ENCODE results near the gene PTPRN2.
"Not testable (repeated sequence)": the region's sequence is repeated elsewhere in the genome, so short reads cannot be mapped to it uniquely, and the experiment has no call there.

The PTPRN2 gene

GRCh38 chr7:158425676-158426075 is 161.9 kb downstream of the PTPRN2 start:
- H3K27me3 ChIP-seq (ENCODE audit: control insufficient read depth in 2 of 2, insufficient read depth in 2 of 2, low read length in 2 of 2); H3K4me3 ChIP-seq (ENCODE audit: low read length in 2 of 2); H3K36me3 ChIP-seq (ENCODE audit: control insufficient read depth in 2 of 2, insufficient read depth in 2 of 2, low read length in 2 of 2); H3K9ac ChIP-seq (ENCODE audit: low read depth in 1 of 2, low read length in 2 of 2); H3K9me3 ChIP-seq (ENCODE audit: control insufficient read depth in 2 of 2, low read length in 2 of 2); H3K4me1 ChIP-seq (ENCODE audit: control insufficient read depth in 2 of 2, insufficient read depth in 2 of 2, low read length in 2 of 2); H3K27ac ChIP-seq (ENCODE audit: low read depth in 2 of 2, low read length in 2 of 2): not testable (repeated sequence)

- H3K4me3 ChIP-seq (ENCODE audit: low read length in 2 of 2) = no peak overlapping the region
These were observed 163.1 kb downstream of the PTPRN2 start for GRCh38 chr7:158424531-158424930.

GRCh38 chr7:158424011-158424410 is 163.6 kb downstream of the PTPRN2 start:
- Histone ChIP-seq H3K9ac (ENCODE audit: low read depth in 1 of 2, low read length in 2 of 2) (no peak overlapping the region), H3K27ac (ENCODE audit: low read depth in 2 of 2, low read length in 2 of 2) (no peak overlapping the region), H3K4me1 (ENCODE audit: control insufficient read depth in 2 of 2, insufficient read depth in 2 of 2, low read length in 2 of 2) (no peaks in the 10 kb centered on the region), H3K36me3 (ENCODE audit: control insufficient read depth in 2 of 2, insufficient read depth in 2 of 2, low read length in 2 of 2) (no peaks in the 10 kb centered on the region), H3K9me3 (ENCODE audit: control insufficient read depth in 2 of 2, low read length in 2 of 2) (no peaks in the 10 kb centered on the region), H3K27me3 (ENCODE audit: control insufficient read depth in 2 of 2, insufficient read depth in 2 of 2, low read length in 2 of 2) (no peaks in the 10 kb centered on the region), H3K4me3 (ENCODE audit: low read length in 2 of 2) (no peak overlapping the region)

More at GRCh38 chr7:158424531-158424930, 163.1 kb downstream of the PTPRN2 start:
- H3K27me3 ChIP-seq (ENCODE audit: control insufficient read depth in 2 of 2, insufficient read depth in 2 of 2, low read length in 2 of 2) = no peaks in the 10 kb centered on the region
- H3K36me3 ChIP-seq (ENCODE audit: control insufficient read depth in 2 of 2, insufficient read depth in 2 of 2, low read length in 2 of 2) = no peaks in the 10 kb centered on the region
- H3K27ac ChIP-seq (ENCODE audit: low read depth in 2 of 2, low read length in 2 of 2) = no peak overlapping the region
- no peaks in the 10 kb centered on the region for H3K9me3 ChIP-seq (ENCODE audit: control insufficient read depth in 2 of 2, low read length in 2 of 2)
- H3K4me1 ChIP-seq (ENCODE audit: control insufficient read depth in 2 of 2, insufficient read depth in 2 of 2, low read length in 2 of 2) = no peaks in the 10 kb centered on the region
- H3K9ac ChIP-seq (ENCODE audit: low read depth in 1 of 2, low read length in 2 of 2) = no peak overlapping the region

- H3K36me3 ChIP-seq (ENCODE audit: control insufficient read depth in 2 of 2, insufficient read depth in 2 of 2, low read length in 2 of 2) = no peaks in the 10 kb centered on the region
- no peak overlapping the region for H3K27ac ChIP-seq (ENCODE audit: low read depth in 2 of 2, low read length in 2 of 2)
- peaks cover 2 to 7% of the 10 kb centered on the region in 2 donors for H3K9me3 ChIP-seq (ENCODE audit: control insufficient read depth in 2 of 2, low read length in 2 of 2)
- H3K9ac ChIP-seq (ENCODE audit: low read depth in 1 of 2, low read length in 2 of 2) = no peak overlapping the region
- no peak overlapping the region for H3K4me3 ChIP-seq (ENCODE audit: low read length in 2 of 2)
- no peaks in the 10 kb centered on the region for H3K4me1 ChIP-seq (ENCODE audit: control insufficient read depth in 2 of 2, insufficient read depth in 2 of 2, low read length in 2 of 2)
- H3K27me3 ChIP-seq (ENCODE audit: control insufficient read depth in 2 of 2, insufficient read depth in 2 of 2, low read length in 2 of 2) = no peaks in the 10 kb centered on the region
These were observed 164.6 kb downstream of the PTPRN2 start for GRCh38 chr7:158422887-158423560.

GRCh38 chr7:158422196-158422886 is 165.3 kb downstream of the PTPRN2 start:
- H3K27ac ChIP-seq (ENCODE audit: low read depth in 2 of 2, low read length in 2 of 2) = no peak overlapping the region
- no peaks in the 10 kb centered on the region for H3K36me3 ChIP-seq (ENCODE audit: control insufficient read depth in 2 of 2, insufficient read depth in 2 of 2, low read length in 2 of 2)
- H3K9me3 ChIP-seq (ENCODE audit: control insufficient read depth in 2 of 2, low read length in 2 of 2) = peaks cover 6 to 8% of the 10 kb centered on the region in 2 donors
- H3K4me1 ChIP-seq (ENCODE audit: control insufficient read depth in 2 of 2, insufficient read depth in 2 of 2, low read length in 2 of 2) = no peaks in the 10 kb centered on the region
- H3K4me3 ChIP-seq (ENCODE audit: low read length in 2 of 2) = no peak overlapping the region
- H3K27me3 ChIP-seq (ENCODE audit: control insufficient read depth in 2 of 2, insufficient read depth in 2 of 2, low read length in 2 of 2) = no peaks in the 10 kb centered on the region
- H3K9ac ChIP-seq (ENCODE audit: low read depth in 1 of 2, low read length in 2 of 2) = no peak overlapping the region

- no peaks in the 10 kb centered on the region for H3K4me1 ChIP-seq (ENCODE audit: control insufficient read depth in 2 of 2, insufficient read depth in 2 of 2, low read length in 2 of 2)
- H3K9me3 ChIP-seq (ENCODE audit: control insufficient read depth in 2 of 2, low read length in 2 of 2) = peaks cover 6 to 8% of the 10 kb centered on the region in 2 donors
- no peaks in the 10 kb centered on the region for H3K36me3 ChIP-seq (ENCODE audit: control insufficient read depth in 2 of 2, insufficient read depth in 2 of 2, low read length in 2 of 2)
- no peak overlapping the region for H3K9ac ChIP-seq (ENCODE audit: low read depth in 1 of 2, low read length in 2 of 2)
- no peak overlapping the region for H3K27ac ChIP-seq (ENCODE audit: low read depth in 2 of 2, low read length in 2 of 2)
- H3K4me3 ChIP-seq (ENCODE audit: low read length in 2 of 2) = no peak overlapping the region
- H3K27me3 ChIP-seq (ENCODE audit: control insufficient read depth in 2 of 2, insufficient read depth in 2 of 2, low read length in 2 of 2) = no peaks in the 10 kb centered on the region
These were observed 166.3 kb downstream of the PTPRN2 start for GRCh38 chr7:158421361-158421760.

- no peak overlapping the region for H3K9ac ChIP-seq (ENCODE audit: low read depth in 1 of 2, low read length in 2 of 2)
- peaks cover 6 to 8% of the 10 kb centered on the region in 2 donors for H3K9me3 ChIP-seq (ENCODE audit: control insufficient read depth in 2 of 2, low read length in 2 of 2)
- no peak overlapping the region for H3K27ac ChIP-seq (ENCODE audit: low read depth in 2 of 2, low read length in 2 of 2)
- H3K27me3 ChIP-seq (ENCODE audit: control insufficient read depth in 2 of 2, insufficient read depth in 2 of 2, low read length in 2 of 2) = no peaks in the 10 kb centered on the region
- H3K4me3 ChIP-seq (ENCODE audit: low read length in 2 of 2) = no peak overlapping the region
- no peaks in the 10 kb centered on the region for H3K4me1 ChIP-seq (ENCODE audit: control insufficient read depth in 2 of 2, insufficient read depth in 2 of 2, low read length in 2 of 2)
- no peaks in the 10 kb centered on the region for H3K36me3 ChIP-seq (ENCODE audit: control insufficient read depth in 2 of 2, insufficient read depth in 2 of 2, low read length in 2 of 2)
These were observed 166.9 kb downstream of the PTPRN2 start for GRCh38 chr7:158420591-158421340.

- Histone ChIP-seq H3K27me3 (ENCODE audit: control insufficient read depth in 2 of 2, insufficient read depth in 2 of 2, low read length in 2 of 2) (no peaks in the 10 kb centered on the region), H3K9ac (ENCODE audit: low read depth in 1 of 2, low read length in 2 of 2) (no peak overlapping the region), H3K36me3 (ENCODE audit: control insufficient read depth in 2 of 2, insufficient read depth in 2 of 2, low read length in 2 of 2) (no peaks in the 10 kb centered on the region), H3K4me1 (ENCODE audit: control insufficient read depth in 2 of 2, insufficient read depth in 2 of 2, low read length in 2 of 2) (no peaks in the 10 kb centered on the region), H3K4me3 (ENCODE audit: low read length in 2 of 2) (no peak overlapping the region), H3K9me3 (ENCODE audit: control insufficient read depth in 2 of 2, low read length in 2 of 2) (peaks cover 6 to 8% of the 10 kb centered on the region in 2 donors), H3K27ac (ENCODE audit: low read depth in 2 of 2, low read length in 2 of 2) (no peak overlapping the region)
These were observed 168.3 kb downstream of the PTPRN2 start for GRCh38 chr7:158419238-158419785.

GRCh38 chr7:158418395-158418794 is 169.2 kb downstream of the PTPRN2 start:
- H3K9ac ChIP-seq (ENCODE audit: low read depth in 1 of 2, low read length in 2 of 2); H3K27ac ChIP-seq (ENCODE audit: low read depth in 2 of 2, low read length in 2 of 2); H3K4me3 ChIP-seq (ENCODE audit: low read length in 2 of 2); H3K27me3 ChIP-seq (ENCODE audit: control insufficient read depth in 2 of 2, insufficient read depth in 2 of 2, low read length in 2 of 2); H3K9me3 ChIP-seq (ENCODE audit: control insufficient read depth in 2 of 2, low read length in 2 of 2); H3K4me1 ChIP-seq (ENCODE audit: control insufficient read depth in 2 of 2, insufficient read depth in 2 of 2, low read length in 2 of 2); H3K36me3 ChIP-seq (ENCODE audit: control insufficient read depth in 2 of 2, insufficient read depth in 2 of 2, low read length in 2 of 2): not testable (repeated sequence)
